HG03175 (cell line): ENCODE measurements around the gene DDA1.

ENCODE experiments used
- ATAC-seq: cut with Tn5 transposase; IDR thresholded peaks from one replicate; pipeline ENCODE4 v1.9.1; 2021; ENCODE audit warnings: mild to moderate bottlenecking, moderate library complexity; ENCODE audit not compliant: unreplicated experiment

The DDA1 gene

GRCh38 chr19:17311455-17312188 lies 2.3 kb downstream of the DDA1 start:
- ATAC-seq: no peak

GRCh38 chr19:17312189-17313113 lies 3.1 kb downstream of the DDA1 start:
- ATAC-seq: no peak

GRCh38 chr19:17314007-17314593 lies 4.7 kb downstream of the DDA1 start:
- ATAC-seq: no peak

- ATAC-seq: no peak
Measured at GRCh38 chr19:17318966-17319365, 9.6 kb downstream of the DDA1 start.

GRCh38 chr19:17319473-17320238 lies 10.3 kb downstream of the DDA1 start:
- no peak for ATAC-seq

DNA sequence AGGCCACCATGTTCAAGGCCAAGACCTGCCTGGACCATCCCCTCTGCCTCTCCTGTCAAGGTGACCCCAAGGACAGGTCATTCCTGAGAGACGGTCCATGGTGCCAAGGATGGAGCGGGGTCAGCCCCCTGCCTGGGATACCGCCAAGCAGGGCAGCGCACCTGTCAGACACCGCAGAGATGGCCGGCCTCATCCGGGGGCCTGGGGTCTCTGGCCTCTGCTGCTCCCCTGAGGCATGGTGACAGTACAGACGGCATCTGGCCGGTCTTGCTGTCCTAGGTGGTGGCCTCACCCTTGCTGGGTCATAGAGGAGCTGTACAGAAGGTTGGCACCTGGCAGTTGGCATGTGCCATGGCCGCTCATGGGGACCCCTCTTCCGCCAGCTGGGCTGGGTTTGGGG lies 11.1 kb downstream of the DDA1 start:
- ATAC-seq: no peak

- no peak for ATAC-seq
Measured at GRCh38 chr19:17321655-17322489, 12.5 kb downstream of the DDA1 start.

- no peak for ATAC-seq
Measured at GRCh38 chr19:17322854-17323253, 13.5 kb downstream of the DDA1 start.

DNA sequence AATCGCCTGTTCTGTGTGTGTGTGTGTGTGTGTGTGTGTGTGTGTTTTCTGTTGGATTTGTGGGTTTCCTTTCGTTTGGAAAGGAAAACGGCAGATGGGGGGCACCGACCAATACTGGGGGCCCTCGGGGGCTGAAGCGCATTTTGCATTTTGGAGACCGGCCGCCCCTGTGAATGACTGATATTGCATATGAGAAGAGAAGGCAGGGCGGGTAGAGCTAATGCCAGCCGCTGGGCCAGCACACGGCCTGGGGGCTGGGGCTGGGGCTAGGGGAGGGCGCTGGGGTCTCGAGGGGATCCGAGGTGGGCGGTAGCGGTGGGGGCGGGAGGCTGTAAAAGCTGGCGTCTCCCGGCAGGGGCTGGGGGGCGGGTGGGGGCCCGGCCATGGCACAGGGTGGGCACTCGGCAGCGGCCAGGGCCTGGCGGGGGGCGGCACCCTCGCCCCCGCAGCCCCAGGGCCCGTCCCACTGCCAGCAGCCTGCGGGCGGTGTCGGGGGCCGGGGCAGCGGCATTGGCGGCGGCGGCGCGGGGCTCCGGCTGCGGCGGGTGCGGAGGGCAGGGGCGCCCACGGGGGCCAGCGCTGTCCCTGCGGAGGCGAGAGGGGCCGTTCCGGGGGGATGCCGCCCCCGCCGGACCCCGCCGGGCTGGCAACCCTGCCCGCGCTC lies 14.1 kb downstream of the DDA1 start:
- no peak for ATAC-seq

GRCh38 chr19:17323964-17324332 lies 14.6 kb downstream of the DDA1 start:
- no peak for ATAC-seq

- no peak for ATAC-seq
Measured at GRCh38 chr19:17324357-17325114, 15.2 kb downstream of the DDA1 start.

GRCh38 chr19:17325133-17325532 lies 15.8 kb downstream of the DDA1 start:
- no peak for ATAC-seq

DNA sequence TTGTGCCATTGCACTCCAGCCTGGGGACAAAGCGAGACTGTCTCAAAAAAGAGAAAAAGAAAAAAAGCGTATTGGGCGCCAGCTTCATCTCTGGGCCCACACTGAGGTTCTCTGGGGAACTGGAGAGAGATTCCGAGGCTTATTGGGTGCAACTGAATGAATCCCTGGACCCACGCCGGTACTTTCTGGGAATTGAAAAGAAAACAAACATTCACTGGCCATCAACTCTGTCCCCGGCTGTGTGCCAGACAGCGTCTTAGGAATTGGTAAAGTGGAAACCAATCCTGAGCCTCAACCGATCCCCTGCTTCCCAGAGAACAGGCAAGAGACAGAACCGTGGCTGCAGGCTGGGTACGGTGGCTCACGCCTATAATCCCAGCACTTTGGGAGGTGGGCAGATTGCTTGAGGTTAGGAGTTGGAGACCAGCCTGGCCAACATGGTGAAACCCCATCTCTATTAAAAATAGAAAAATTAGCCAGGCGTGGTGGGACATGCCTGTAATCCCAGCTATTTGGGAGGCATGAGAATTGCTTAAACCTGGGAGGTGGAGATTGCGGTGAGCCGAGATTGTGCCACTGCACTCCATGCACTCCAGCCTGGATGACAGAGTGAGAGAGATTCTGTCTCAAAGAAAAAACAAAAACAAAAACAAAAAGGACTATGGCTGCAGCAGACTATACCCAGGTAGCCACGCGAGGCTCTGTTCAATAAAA lies 16.7 kb downstream of the DDA1 start:
- no peak for ATAC-seq

DNA sequence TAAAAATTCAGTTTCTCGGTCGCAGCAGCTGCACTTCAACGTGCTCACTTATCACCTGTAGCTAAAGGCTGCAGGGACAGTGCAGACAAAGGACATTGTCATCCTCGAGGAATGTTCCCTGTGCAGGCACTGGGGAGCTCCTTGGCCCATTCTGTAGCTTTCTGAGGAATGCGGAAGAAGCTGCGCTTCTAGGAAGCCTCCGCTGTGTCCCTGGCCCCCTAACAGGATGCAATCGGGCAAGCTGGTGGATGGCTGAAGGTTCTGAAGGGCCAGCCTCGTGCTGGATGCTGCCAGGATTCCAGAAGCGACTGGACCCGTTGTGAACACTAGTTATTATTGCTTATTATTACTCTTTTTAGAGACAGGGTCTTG lies 17.2 kb downstream of the DDA1 start:
- no peak for ATAC-seq

GRCh38 chr19:17327068-17327653 lies 17.8 kb downstream of the DDA1 start:
- ATAC-seq: no peak

- no peak for ATAC-seq
Measured at GRCh38 chr19:17327654-17328516, 18.5 kb downstream of the DDA1 start.
